NCI-H2107 treated with DMSO at 0.1 percent for 48 hours (cell line): ENCODE results near the gene SYAP1.
A peak's percentile ranks its signal among the peaks of the same experiment; 100 is the strongest.
"Not testable (repeated sequence)": the region's sequence is repeated elsewhere in the genome, so short reads cannot be mapped to it uniquely, and the experiment has no call there.

Experiments
- DNase-seq: peaks from one replicate; lab custom pipeline; 2025; ENCODE audit not compliant: unreplicated experiment; lab: John Stamatoyannopoulos, UW

Gene SYAP1

GRCh38 chrX:16719334-16720084 lies at the start of gene SYAP1:
TSS of gene SYAP1 (plus strand) at chrX:16719612. CDS start at chrX:16719725, 113 bp downstream.
- peak; percentile 93 for DNase-seq

- DNase-seq = peak; percentile 63
These were observed 48.4 kb upstream of the SYAP1 start for GRCh38 chrX:16671005-16671404.

GRCh38 chrX:16678689-16679088 lies 40.7 kb upstream of the SYAP1 start:
- DNase-seq = no peak

- no peak for DNase-seq
These were observed 36.3 kb upstream of the SYAP1 start for GRCh38 chrX:16683007-16683664.

- no peak for DNase-seq
These were observed 31.9 kb upstream of the SYAP1 start for GRCh38 chrX:16687514-16687913.

- peak; percentile 31 for DNase-seq
These were observed 24.2 kb upstream of the SYAP1 start for GRCh38 chrX:16695079-16695676.

GRCh38 chrX:16696956-16697355 lies 22.5 kb upstream of the SYAP1 start:
- DNase-seq = no peak

GRCh38 chrX:16699389-16699788 lies 20.0 kb upstream of the SYAP1 start:
- DNase-seq = no peak

GRCh38 chrX:16700734-16701133 lies 18.7 kb upstream of the SYAP1 start:
- DNase-seq = no peak

GRCh38 chrX:16702700-16703599 lies 16.5 kb upstream of the SYAP1 start:
- no peak for DNase-seq

- no peak for DNase-seq
These were observed 14.0 kb upstream of the SYAP1 start for GRCh38 chrX:16705370-16705769.

GRCh38 chrX:16708016-16708415 lies 11.4 kb upstream of the SYAP1 start:
- DNase-seq = no peak

- DNase-seq = no peak
These were observed 8.1 kb upstream of the SYAP1 start for GRCh38 chrX:16711219-16711811.

GRCh38 chrX:16711893-16712547 lies 7.4 kb upstream of the SYAP1 start:
- DNase-seq = no peak

GRCh38 chrX:16712548-16713155 lies 6.8 kb upstream of the SYAP1 start, which contains the start of gene CTPS2:
TSS of gene CTPS2 (minus strand) at chrX:16712669. CDS start at chrX:16702902, 9,767 bp downstream.
- peak; percentile 52 for DNase-seq

GRCh38 chrX:16714504-16714903 lies 4.9 kb upstream of the SYAP1 start:
- DNase-seq = no peak

- not testable (repeated sequence) for DNase-seq
These were observed 3.8 kb upstream of the SYAP1 start for GRCh38 chrX:16715638-16716037.

- DNase-seq = not testable (repeated sequence)
These were observed 3.0 kb upstream of the SYAP1 start for GRCh38 chrX:16716451-16716850.

- no peak for DNase-seq
These were observed 533 bp upstream of the SYAP1 start for GRCh38 chrX:16718824-16719333.
